DOHH2 (cell line): ENCODE measurements around the gene FNDC4.

ENCODE experiments used
- EZH2phosphoT487 ChIP-seq: fragments of 200-600 bp; sonication (generic); IDR thresholded peaks from 2 replicates; pipeline ENCODE4 v1.6.1; 2017; ENCODE audit warnings: borderline replicate concordance, mild to moderate bottlenecking, antibody characterized with exemption, low read length, moderate library complexity, mixed read lengths
- TF ChIP-seq, protein P1 (sequence below): fragments of 200-600 bp; sonication (generic); IDR thresholded peaks from one replicate; pipeline ENCODE4 v1.5.1; 2014; ENCODE audit warnings: antibody characterized with exemption, mild to moderate bottlenecking, low read depth, low read length; ENCODE audit not compliant: poor library complexity, severe bottlenecking

DNA sequence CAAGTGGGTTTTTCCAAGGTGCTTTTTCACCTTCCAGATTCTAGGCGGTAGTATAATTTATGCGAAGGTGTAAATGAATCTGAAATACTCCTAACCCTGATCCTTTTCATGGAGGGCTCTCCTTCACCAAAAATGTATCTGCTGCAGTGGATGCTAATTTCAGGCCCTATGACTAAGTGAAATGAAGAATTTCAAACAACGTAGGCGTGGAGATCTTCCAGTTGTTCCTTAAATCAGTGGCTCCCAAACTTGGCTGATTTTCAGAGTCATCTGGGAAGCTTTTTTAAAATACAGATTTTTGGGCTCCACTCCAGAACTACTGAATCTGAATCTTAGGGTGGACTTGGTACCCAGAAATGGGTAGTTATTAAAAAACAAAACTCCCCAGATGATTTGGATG is 7.1 kb upstream of the FNDC4 start:
- TF ChIP-seq, protein P1, sequence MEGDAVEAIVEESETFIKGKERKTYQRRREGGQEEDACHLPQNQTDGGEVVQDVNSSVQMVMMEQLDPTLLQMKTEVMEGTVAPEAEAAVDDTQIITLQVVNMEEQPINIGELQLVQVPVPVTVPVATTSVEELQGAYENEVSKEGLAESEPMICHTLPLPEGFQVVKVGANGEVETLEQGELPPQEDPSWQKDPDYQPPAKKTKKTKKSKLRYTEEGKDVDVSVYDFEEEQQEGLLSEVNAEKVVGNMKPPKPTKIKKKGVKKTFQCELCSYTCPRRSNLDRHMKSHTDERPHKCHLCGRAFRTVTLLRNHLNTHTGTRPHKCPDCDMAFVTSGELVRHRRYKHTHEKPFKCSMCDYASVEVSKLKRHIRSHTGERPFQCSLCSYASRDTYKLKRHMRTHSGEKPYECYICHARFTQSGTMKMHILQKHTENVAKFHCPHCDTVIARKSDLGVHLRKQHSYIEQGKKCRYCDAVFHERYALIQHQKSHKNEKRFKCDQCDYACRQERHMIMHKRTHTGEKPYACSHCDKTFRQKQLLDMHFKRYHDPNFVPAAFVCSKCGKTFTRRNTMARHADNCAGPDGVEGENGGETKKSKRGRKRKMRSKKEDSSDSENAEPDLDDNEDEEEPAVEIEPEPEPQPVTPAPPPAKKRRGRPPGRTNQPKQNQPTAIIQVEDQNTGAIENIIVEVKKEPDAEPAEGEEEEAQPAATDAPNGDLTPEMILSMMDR, result no peak
- no peak for TF ChIP-seq EZH2phosphoT487
